DMS153 treated with DMSO at 0.1 percent for 48 hours (cell line): ENCODE data around the gene CYP2A7.
"Not testable (repeated sequence)": the region's sequence is repeated elsewhere in the genome, so short reads cannot be mapped to it uniquely, and the experiment has no call there.

Experiments used
- DNase-seq: peaks from one replicate; lab custom pipeline; 2025; ENCODE audit not compliant: unreplicated experiment; lab: John Stamatoyannopoulos, UW

Gene CYP2A7

DNA sequence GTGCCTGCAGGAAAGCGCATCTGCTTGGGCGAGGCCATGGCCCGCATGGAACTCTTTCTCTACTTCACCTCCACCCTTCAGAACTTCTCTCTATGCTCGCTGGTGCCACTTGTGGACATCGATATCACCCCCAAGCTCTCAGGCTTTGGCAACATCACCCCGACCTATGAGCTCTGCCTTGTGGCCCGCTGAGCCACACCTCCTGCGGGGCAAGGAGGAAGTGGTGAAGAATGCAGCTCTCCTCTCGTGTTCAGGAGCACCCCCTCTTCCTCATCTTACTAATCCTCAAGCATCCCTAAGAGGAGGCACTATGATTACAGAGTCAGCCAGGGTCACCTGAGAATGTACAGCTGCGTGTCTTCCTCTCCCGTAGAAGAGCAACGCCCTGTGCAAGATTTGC, 17.9 kb upstream of the CYP2A7 start:
- DNase-seq = not testable (repeated sequence)

DNA sequence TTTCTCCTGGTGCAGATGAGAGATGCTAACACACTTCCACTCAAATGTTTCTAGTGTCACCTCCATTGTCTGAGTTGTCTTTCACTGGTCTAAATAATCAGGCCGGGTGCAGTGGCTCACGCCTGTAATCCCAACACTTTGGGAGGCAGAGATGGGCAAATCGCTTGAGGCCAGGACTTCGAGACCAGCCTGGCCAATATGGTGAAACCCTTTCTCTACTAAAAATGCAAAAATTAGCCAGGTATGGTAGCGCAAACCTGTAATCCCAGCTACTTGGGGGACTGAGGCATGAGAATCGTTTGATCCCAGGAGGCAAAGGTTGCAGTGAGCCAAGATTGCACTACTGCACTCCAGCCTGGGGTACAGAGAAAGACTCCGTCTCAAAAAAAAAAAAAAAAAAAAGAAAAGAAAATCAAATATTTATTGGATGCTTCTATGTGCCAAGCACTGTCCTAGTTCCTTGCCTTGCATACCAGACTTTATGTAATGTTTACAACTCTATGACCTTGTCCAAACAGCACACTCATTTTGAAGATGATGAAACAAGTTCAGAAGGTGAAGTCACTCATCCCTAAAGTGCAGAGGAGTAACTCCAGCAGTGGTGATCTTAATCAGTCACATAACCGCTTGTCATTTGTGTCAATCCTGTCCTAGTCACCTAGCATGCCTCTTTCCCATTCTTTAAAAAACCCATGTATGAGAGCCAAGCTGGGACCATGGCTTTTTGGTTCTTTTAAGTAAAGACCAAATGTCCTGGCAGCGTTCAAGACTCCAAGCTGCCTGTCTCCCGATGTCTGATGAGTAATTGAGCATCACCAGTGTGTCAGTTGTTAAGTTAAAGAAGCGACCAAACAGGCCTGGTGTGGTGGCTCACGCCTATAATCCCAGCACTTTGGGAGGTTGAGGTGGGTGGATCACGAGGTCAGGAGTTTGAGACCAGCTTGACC, 15.1 kb upstream of the CYP2A7 start:
- not testable (repeated sequence) for DNase-seq

DNA sequence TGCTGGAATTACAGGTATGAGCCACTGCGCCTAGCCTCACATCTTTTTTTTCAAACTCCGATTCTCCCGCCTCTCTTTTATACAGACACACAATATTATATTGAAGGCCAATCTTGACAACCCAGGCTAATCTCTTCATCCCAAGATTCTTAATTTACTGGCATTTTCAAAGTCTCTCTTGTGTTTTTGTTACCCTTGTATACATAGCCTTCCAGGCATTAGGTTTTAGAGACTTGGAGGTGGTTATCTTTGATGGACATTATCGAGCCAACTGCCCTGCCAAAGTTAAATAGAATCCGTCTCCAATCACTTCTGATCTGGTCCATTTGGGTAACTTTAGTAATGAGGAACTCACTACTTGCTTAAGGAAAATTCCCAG, 14.4 kb upstream of the CYP2A7 start:
- no peak for DNase-seq

DNA sequence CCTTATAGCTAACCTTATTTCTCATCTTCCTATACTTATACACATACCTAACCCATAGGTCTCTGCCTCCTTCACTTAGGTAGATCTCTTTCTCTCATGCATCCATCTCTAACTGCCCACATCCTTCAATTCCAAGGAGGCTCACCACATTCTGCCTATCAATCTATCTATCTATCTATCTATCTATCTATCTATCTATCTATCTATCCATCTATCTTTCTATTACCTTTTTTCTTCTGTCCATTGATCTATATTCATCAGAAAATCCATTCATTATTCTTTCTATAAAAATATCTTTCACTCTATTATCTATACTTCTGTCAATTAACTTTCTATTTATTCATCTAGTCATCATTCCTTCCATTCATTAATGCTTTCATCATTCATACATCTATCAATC, 11.1 kb upstream of the CYP2A7 start:
- no peak for DNase-seq

DNA sequence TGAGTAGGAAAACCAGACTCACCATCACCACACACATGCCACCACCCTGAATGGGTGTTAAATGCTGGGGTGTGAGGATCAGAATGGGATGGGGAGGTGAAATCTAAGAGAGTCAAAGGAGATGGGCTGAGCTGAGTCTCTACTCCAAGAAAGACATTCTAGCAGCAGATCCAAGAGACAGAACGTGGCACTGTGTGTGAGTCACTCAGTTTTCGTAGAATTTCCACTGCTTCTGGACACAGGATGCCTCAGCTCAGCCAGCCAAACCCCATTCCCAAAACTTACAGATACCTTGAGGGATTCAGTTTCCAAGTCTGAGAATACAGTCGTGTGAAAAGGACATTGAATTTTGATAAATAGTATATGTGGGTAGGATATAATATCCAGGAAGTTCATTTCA, 7.3 kb upstream of the CYP2A7 start:
- DNase-seq = no peak

DNA sequence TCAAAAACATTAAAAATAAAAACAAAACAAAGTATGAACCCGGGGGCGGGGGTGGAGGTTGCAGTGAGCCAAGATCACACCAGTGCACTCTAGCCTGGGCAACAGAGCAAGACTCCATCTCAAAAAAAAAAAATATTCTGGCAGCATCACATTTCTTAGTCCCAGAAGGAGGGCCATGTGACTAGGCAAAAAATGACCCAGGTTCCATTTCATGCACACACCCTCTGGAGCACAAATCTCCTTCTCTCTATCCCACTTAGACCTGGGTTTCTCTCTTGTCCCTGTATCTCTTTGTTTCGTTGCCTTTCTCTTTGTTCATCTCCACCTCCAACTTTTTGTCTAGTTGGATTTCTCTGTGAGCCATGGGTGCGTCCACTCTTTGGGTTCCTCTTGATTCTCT, 6.2 kb upstream of the CYP2A7 start:
- DNase-seq = no peak

DNA sequence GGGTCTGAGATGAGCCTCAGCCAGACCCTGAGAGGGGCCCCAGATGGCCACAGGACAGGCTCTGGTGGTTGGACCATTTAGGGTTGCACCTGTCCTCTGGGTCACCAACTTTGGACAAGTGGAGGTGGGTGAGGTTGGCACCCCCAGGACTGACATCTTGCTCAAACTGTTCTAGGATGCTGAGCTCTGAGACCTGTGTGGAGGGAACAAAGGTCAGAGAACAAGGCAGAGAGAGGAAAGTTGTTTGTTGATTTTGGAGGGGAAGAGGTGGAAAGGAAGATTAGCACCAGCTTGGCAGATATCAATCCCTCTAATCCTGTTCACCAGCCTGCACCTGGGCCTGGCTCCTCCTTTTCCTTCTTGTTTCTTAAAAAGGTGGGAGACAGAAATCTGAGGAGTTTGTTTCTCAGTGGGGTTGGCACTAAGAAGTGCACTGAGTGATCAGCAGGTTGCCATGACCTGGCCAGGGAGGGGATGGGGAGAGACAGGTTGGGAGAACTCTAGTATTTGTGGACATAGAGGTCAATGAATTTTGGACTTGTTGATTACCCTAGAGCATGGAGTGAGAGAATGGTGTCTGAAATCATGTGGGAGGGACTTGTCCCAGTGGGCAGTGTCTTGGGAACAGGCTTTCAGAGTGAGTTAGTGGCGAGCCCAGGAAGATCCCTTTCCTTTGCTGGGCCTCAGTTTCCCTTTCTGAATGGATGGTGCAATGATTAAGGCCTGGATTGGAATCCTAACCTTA, 2.3 kb upstream of the CYP2A7 start:
- not testable (repeated sequence) for DNase-seq

DNA sequence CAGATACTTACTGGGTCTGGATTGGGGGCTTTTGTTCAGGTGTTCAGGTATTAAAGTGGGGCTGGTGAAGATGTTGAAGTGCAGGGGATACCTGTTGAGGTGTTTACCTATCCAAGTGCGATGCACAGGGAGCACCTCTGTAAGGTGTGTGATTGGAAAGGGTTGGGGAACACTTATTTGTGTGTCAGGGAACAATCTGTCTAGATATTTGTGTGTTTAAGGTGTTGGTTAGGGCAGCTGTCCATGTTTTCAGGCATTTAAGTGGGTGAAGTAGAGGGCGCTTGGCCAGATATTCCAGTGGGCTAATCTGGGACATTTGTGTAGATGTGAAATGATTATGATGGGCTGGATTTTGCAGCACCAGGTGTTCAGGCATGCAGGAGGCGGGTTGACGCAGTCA, 2.7 kb downstream of the CYP2A7 start:
- not testable (repeated sequence) for DNase-seq

DNA sequence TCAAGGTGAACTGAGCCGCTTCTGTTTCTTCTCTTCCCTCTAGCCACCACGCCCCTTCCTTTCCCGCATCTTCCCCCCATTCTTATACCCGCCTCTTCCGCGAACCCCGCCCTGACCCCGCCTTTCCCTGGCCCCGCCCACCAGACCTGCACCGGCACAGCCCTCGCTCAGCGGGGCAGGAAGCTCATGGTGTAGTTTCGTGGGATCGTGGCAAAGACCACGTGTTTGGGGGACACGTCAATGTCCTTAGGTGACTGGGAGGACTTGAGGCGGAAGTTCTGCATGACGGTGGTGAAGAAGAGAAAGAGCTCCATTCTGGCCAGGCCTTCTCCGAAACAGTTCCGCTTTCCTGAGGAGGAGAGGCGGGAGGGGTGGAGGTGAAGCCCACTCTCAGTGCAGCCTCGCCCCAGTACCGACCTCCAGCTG, 6.5 kb downstream of the CYP2A7 start:
- DNase-seq = not testable (repeated sequence)

DNA sequence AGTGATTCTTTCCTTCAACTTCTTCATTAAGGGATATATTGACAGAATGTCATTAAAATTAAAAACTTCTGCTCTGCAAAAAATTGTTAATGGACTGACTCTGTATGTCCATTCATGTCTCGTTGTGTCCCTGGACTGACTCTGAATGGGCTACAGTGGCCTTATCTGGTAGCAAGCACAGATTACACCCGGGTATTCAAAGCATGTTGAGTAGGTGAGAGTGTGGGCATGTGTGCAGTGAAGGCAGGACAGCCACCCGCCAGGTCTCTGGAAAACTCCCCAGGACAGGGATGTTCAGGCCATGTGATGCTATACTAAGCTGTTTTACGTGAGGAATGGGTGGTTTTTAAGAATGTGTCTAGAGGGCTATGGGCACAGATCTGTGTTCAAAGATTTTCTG, 7.2 kb downstream of the CYP2A7 start:
- DNase-seq = not testable (repeated sequence)

DNA sequence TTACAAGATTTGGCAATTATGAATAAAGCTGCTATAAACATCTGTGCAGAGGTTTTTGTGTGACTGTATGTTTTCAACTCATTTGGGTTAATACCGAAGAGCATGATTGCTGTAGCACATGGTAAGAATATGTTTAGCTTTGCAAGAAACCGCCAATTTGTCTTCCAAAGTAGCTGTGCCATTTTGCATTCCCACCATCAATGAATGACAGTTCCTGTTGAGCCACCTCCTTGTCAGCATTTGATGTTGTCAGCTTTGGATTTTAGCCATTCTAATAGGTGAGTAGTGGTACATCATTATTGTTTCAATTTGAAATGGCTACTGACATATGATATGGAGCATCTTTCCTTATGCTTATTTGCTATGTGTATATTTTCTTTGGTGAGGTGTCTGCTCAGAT, 8.2 kb downstream of the CYP2A7 start:
- not testable (repeated sequence) for DNase-seq

DNA sequence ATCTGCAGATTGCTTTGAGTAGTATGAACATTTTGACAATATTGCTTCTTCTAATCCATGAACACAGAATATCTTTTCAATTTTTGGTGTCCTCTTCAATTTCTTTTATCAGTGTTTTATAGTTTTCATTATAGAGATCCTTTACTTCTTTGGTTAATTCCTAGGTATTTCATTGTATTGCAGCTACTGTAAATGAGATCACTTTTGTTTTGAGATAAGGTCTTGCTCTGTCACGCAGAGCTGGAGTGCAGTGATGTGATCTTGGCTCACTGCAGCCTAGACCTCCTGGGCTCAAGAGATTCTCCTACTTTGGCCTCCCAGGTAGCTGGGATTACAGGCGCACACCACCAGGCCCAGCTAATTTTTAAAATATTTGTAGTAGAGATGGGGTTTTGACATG, 9.8 kb downstream of the CYP2A7 start:
- no peak for DNase-seq

DNA sequence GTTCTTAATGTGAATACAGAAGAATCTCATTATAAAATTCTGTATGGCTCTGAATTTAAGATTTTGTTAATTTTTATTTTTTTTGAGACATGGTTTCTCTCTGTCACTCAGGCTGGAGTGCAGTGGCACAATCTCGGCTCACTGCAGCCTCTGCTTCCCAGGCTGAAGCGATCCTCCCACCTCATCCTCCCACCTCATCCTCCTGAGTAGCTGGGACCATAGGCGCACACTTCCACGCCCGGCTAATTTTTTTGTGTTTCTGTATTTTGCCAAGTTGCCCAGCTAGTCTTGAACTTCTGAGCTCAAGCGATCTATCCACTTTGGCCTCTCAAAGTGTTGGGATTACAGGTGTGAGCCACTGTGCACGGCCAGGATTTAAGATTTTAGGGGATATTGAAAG, 14.3 kb downstream of the CYP2A7 start:
- DNase-seq = no peak

DNA sequence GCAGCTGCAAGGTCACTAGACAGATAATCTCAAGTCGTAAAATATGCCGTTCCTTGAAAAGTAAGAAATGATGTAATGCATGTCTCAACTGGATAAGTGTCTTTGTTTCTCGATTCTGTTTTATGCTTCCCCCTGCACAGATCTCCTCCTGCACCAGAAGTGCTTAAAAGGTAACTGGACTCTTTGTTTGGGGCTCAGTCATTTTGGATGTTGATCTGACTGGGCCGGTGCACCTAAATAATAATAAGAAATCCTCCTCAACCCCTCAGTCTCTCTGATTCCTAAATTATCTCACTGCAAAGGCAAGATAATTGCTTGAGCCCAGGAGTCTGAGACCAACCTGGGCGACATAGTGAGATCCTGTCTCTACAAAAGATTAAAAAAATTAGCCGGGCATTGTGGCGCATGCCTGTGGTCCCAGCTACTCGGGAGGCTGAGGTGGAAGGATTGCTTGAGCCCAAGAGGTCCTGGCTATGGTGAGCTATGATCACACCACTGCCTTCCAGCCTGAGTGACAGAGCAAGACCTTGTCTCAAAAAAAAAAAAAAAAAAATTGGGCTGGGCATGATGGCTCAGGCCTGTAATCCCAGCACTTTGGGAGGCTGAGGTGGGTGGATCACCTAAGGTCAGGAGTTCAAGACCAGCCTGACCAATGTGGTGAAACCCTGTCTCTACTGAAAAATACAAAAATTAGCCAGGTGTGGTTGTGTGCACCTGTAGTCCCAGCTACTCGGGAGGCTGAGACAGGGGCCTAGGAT, 17.1 kb downstream of the CYP2A7 start:
- not testable (repeated sequence) for DNase-seq

DNA sequence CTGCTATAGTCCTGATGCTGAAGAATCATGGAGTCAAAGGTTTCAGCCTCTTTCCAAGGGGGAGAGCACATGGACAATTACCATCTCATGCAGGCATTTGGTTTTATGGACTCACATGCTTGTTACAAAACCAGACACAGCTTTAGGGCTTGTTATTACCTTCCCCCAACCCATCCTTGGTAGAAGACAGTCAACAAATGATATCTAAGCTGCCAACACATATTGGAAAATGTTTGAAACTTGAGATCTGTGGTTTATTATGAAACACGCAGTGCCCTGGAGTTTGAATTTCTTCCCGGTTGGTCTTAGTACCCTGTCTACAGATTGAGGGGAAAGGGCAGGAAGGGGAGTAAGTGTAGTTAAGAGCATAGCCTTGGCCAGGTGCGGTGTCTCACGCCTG, 19.2 kb downstream of the CYP2A7 start:
- DNase-seq = no peak

DNA sequence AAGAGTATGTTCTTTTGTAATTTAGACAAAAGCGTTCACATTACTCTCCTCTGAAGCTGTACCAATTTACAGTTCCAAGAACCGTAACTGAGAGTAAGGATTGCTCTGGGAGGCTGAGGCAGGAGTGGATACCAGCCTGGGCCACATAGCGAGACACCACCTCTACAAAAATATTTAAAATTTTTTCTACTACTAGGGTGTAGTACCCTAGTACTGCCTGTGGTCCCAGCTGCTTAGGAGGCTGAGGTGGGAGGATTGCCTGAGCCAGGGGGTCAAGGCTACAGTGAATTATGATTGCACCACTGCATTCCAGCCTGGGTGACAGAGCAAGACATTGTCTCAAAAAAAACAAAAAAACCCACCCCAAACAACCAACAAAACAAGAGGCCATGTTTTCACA, 19.7 kb downstream of the CYP2A7 start:
- no peak for DNase-seq

DNA sequence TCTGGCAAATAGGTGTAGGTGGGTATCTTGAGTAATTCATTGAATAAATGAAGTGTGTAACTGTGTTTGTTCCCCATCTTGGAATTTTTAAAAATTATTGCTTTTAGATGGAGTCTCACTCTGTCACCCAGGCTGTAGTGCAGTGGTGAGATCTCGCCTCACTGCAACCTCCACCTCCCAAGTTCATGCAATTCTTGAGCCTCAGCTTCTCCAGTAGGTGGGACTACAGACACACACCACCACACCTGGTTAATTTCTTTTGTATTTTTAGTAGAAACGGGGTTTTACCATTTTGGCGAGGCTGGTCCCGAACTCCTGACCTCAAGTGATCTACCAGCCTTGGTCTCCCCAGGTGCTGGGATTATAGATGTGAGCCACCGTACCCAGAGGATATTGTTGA, 23.9 kb downstream of the CYP2A7 start:
- DNase-seq = no peak

DNA sequence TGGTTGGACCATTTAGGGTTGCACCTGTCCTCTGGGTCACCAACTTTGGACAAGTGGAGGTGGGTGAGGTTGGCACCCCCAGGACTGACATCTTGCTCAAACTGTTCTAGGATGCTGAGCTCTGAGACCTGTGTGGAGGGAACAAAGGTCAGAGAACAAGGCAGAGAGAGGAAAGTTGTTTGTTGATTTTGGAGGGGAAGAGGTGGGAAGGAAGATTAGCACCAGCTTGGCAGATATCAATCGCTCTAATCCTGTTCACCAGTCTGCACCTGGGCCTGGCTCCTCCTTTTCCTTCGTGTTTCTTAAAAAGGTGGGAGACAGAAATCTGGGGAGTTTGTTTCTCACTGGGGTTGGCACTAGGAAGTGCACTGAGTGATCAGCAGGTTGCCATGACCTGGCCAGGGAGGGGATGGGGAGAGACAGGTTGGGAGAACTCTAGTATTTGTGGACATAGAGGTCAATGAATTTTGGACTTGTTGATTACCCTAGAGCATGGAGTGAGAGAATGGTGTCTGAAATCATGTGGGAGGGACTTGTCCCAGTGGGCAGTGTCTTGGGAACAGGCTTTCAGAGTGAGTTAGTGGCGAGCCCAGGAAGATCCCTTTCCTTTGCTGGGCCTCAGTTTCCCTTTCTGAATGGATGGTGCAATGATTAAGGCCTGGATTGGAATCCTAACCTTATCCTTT, 29.4 kb downstream of the CYP2A7 start:
- DNase-seq = not testable (repeated sequence)

DNA sequence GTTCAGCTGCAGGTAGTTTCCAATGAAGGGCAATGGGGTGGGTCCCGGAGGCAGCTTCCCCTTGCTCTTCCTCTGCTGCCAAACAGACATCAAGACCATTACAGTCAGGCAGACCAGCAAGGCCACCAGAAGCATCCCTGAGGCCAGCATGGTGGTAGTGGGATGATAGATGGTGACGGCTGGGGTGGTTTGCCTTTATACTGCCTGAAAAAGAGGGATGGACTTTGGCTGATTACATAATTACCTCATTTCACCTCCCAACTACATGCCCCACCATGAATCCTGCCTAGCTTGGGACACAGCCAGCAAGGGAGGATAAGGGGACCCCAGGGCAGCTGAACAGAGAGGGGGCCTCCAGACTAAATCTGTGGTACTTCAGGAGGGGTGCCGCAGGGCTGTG, 31.8 kb downstream of the CYP2A7 start, which contains the start of gene CYP2A6:
Gene CYP2A6 (minus strand): TSS at position 171 of the 400 bp plus-strand sequence. CDS start 21 bp downstream, at position 150.
- not testable (repeated sequence) for DNase-seq

DNA sequence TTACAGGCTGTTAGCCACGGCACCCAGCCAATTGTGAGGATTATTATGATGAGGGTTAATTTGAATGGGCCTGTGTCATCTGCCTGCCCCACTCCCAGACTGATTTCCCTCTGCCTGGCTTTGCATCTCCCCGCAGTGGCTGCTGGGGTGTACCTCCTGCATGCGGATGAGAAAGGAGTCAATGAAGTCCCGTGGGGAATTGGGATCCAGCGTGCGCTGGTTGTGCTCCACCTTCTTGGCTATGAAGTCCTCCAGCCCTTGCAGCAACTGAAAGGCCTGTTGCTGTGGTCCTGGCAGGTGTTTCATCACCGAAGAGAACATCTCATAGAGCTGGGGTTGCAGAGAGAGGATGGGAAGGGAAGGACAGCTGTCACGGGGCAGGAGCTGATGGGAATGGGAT, 35.3 kb downstream of the CYP2A7 start:
- not testable (repeated sequence) for DNase-seq

DNA sequence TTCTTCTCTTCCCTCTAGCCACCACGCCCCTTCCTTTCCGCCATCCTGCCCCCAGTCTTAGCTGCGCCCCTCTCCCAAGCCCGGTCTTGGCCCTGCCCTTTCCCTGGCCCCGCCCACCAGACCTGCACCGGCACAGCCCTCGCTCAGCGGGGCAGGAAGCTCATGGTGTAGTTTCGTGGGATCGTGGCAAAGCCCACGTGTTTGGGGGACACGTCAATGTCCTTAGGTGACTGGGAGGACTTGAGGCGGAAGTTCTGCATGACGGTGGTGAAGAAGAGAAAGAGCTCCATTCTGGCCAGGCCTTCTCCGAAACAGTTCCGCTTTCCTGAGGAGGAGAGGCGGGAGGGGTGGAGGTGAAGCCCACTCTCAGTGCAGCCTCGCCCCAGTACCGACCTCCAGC, 38.4 kb downstream of the CYP2A7 start:
- not testable (repeated sequence) for DNase-seq
